GM19328 (cell line): ENCODE measurements around the gene NGRN.

Source experiments
- ATAC-seq: cut with Tn5 transposase; IDR thresholded peaks from one replicate; pipeline ENCODE4 v1.9.1; 2021; ENCODE audit warnings: mild to moderate bottlenecking, moderate library complexity; ENCODE audit not compliant: unreplicated experiment

NGRN gene

DNA sequence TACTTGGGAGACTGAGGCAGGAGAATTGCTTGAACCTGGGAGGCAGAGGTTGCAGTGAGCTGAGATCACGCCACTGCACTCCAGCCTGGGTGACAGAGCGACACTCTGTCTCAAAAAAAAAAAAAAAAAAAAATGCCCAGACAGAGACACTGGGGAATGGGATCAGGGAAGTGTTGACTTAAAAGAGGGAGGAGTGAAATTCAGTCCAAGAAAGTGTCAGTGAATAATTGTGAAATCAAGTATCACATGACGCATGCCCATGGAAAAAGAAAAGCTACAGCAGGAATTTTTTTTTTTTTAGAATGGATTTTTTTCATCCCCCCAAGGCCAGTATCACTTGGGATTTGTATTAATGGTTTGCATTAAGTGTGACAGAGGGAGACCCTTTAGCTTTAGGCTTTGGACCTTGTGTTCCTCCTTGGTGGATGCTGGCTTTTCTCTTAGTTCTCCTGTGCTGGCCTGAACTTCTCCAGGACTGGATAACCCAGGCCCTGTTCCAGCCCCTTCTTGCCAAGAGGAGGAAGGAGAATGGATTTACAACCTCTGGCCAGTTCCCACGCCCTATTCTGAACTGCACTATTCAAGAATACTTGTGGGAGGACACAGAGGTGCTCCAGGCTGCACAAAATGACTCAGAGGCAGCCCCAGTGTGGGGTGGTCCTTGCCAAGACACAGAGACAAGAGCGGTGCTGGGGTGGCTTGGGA lies 50.0 kb downstream of the NGRN start:
- ATAC-seq = no peak

DNA sequence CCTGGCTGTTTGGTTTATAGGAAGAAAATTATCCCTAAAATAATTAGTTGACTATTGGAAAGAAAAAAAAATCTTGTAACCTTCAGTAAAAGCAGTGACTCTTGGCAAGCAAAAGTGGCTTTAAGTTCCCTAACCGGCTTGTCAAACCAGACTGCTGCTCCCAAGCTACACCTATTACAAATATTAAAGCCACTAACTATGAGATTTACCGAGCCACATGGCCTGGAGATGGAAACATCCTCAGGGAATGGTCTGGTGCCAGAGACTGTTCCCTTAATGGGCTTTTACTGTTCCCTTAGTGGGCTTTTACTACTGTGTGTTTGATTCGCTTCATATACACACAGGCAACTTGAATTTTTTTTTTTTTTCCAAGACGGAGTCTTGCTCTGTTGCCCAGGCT lies 50.7 kb downstream of the NGRN start:
- no peak for ATAC-seq

GRCh38 chr15:90318591-90318990 lies 53.1 kb downstream of the NGRN start:
- no peak for ATAC-seq

- ATAC-seq = peak; percentile 51
Observed at GRCh38 chr15:90320062-90320884, 54.8 kb downstream of the NGRN start.

DNA sequence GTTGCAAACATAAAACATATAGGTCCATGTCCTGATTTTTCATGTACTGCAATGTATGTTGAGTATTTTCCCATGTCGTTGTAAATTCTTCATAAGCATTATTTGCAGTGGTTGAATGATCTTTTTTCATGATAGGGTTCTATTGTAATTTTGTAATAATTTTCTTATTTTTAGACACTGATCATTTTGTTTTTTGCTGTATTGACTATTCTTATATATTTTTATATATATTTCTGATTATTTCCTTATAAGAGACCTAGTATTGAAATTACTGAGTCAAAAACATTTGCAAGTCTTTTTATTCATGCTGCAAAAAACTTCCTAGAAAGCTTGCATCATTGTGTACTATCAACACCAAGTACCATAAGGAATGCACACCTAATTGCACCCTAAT lies 55.4 kb downstream of the NGRN start:
- ATAC-seq = no peak
